DMS114 treated with DMSO at 0.1 percent for 48 hours (cell line): ENCODE measurements around the gene EFNA2.

Experiments
- DNase-seq: peaks from one replicate; lab custom pipeline; 2025; ENCODE audit not compliant: unreplicated experiment; lab: John Stamatoyannopoulos, UW

Gene EFNA2

GRCh38 chr19:1283207-1283916, 2.3 kb upstream of the EFNA2 start:
- DNase-seq = no peak

DNA sequence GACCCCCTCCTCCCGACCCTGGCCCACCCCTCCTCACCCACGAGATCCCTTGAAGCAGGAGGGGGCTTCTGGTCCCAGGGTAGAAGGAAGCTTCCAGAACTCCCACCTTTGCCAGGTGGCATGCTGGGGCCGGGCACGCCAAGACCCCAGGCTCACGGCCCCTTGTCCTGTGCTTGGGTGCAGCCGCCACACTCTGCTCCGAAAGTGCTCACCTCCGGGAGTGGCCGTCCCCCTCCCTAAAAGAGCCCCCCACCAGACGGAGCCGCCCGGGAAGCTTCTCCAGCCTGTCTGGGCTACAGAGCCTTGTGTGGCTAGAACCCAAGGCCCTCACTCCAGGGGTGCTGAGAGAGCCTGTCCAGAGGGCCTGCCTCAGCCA, 1.8 kb upstream of the EFNA2 start:
- no peak for DNase-seq

GRCh38 chr19:1284293-1284978, 1.2 kb upstream of the EFNA2 start:
- no peak for DNase-seq

GRCh38 chr19:1284979-1285736, 515 bp upstream of the EFNA2 start:
- DNase-seq = no peak

DNA sequence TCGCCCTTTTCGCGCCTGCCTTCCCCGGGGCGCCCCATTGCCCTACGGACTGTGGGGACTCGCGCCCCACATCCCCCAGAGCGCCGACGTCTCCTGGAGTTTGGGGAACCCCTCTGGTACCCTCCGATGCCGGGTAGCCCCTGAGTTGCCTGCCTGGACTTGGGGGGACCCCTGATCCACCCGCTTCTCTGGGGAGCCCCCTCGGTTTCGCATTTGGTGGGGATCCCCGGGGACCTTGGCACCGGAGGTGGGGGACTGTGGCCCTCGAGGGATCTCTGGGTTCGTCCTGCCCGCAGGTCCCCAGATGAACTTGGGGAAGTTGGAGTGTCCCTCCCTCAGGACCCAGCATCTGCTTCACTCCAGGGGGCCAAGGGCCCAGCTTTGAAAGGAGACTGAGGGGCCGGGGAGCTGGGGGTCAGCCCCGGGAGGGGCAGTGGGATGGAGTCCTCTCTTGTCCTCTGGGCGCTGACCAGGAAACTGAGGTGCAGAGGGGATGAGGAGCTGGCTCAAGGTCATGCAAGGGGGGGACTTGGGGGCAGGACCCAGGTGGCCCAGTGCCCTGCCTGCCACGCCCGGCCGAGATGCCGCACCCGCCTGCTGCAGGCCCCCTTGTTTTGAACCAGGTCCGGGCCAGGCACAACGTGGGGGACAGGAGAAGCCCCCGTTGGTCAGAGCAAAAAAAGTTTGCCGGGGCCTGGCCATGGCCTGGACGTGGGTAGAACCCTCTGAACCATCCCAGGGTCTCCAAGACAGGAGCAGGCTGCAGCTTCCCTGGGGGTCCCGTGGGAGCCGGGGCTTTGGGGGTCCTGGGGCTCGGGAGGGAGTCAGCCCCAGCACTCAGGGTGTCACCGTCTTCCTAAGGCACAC, 1.0 kb downstream of the EFNA2 start:
- no peak for DNase-seq

DNA sequence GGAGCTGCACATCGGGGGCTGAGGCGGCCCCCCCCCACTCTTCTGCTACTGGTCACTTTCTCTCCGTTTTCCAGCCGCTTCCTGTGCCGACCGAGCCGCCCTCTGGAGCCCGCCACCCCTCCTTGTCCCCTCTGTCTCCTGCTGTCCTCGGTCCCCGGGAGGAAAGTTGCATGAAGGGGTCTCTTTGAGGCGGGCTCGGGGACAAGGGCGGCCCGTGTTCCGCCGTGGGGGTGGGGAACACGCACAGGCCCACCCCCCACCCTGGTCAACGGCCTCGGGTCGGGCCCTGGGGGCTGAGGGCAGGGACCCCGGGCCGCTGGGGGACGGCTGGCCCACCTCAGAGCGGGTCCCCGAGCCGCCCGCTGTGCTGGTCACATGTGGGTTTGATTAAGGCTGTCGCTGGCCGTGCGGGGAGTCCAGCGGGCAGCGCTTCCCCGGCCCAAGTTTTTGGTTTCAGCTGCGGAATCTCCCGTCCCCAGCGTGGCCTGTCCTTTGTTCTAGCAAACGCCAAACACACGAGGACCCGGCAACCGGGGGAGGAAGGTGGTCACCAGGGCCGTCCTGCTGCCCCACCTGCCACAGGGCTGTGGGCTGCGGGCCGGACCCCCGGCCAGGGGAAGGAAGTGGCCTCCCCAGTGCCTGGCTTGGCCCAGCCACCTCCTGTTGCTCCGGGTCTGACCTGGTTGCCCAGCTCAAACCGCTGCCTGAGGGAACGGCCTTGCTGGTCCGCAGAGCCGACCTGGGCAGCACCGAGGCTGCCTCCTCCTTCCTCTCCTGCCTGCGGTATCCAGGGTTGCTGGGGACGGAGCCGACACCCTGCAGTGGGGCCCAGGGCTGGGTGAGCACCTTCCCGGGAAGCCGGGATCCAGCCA, 1.9 kb downstream of the EFNA2 start:
- DNase-seq = no peak

DNA sequence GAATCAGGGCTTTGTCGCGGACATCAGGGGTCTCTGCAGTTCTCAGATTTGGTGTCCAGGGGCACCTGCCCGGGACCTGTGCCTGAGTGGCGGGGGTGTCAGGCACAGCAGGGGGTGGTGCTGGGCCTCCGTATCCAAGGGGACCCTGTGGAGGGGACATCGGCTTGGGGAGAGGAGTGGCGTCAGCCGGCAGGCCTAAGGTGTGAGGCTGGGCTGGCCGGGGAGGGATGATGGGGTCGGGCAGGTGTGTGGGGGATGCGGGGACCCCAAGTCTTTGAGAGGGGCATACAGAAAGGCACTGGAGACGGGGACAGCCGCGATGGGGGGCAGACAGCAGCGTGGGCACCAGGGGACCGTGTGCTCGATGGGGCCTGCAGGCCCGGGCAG, 2.5 kb downstream of the EFNA2 start:
- DNase-seq = no peak

DNA sequence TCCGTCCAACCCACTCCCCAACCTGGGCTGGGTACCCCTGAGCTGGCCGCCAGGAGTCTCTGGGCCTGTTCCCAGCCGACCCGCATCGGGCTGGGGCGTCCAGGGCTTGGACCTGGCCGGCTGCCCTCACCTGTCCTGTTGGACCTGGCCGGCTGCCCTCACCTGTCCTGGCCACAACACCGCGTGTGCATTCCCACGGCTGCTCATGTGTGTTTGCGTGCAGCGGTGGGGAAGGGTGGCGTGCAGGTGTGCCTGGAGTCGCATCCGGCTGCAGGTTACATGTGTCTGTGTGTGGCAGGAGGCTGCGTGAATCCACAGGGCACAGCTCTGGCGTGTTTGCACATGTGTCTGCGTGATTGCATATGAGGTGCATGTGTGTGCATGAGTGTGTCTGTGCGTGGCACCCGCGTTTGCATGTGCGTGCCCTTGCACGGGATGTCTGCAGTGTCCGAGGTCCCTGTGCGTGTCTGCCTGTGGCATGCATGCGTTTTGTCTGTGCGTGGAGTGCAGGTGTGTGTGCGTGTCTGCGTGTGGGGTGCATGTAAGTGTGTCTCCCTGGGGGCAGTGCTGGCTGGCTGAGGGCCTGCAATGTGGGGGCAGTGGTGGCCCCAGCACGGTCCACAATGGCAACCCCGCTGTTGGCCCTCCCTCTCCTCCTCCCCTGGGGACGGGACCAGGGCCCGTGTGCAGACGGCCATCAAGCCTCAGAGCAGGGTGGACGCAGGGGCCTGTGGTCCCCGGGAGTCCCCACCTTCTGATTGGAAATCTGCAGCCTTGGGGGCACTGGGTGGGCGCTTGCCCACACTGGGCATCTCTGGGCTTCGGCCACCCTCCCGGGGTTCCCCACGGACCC, 3.4 kb downstream of the EFNA2 start:
- no peak for DNase-seq

GRCh38 chr19:1289686-1290025, 4.0 kb downstream of the EFNA2 start:
- DNase-seq = no peak

DNA sequence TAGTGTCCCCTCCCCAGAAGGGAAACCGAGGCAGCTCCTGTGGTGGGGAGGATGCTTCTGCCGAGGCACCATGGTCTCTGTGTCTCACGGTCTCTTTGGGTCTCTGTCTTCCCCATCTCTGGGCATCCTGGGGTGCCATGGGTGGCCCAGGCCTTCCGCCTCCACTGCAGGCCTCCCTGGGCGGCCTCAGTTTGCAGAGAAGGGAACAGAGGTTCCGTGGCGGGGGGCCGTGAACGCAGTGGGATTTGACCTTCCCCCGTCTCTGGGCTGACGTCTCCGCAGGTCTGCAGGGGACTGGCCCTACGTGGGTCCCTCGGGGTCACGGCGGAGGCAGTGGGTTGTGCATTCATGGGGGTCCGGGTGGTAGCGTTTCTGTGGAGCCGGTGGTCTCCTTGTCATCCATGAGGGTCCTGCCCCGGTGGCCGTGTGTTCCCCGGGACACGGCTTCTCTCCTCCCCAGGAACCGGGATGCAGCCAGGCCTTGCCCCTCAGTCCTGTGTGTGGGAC, 4.6 kb downstream of the EFNA2 start:
- no peak for DNase-seq

GRCh38 chr19:1290703-1291651, 5.3 kb downstream of the EFNA2 start:
- DNase-seq = no peak

- DNase-seq = no peak
Measured at GRCh38 chr19:1291761-1292418, 6.2 kb downstream of the EFNA2 start.

GRCh38 chr19:1292419-1293151, 6.9 kb downstream of the EFNA2 start:
- no peak for DNase-seq

DNA sequence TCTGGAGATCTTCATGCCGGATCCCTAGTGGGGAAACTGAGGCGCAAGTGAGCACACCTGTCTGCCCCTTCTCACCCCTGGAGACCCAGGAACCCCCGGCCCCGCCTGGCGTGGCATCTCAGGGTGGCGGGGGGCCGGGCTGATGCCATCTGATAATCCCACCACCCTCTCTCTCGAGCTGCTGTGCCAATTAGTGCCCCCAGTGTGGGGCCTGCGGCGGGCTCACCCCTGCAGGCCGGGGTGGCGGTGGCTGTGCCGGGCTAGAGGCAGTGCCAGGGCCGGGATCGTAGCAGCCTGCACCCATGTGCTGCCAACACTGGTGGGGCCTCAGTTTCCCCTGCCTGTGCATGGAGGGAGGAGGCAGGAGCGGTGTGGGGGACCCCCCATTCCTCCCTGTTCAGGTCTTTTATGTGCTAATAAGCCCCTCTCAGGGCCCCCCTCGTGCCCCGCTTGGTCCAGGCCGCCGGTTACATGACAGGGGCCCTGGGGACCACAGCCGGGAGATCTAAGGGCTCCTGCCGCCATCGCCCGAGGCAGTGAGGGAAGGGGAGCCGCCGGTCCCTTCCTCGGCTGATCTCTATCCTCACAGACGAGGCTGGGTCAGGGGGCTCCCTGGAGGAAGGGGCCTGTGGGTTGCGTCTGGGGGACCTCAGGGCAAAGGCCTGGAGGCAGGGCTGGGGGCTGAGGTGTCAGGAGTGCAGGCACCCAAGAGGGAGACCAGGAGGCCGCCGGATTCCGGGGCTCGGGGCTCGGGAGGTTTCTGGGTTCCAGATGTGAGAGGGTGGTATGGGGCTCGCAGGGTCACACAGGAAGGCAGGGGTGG, 8.3 kb downstream of the EFNA2 start:
- no peak for DNase-seq

DNA sequence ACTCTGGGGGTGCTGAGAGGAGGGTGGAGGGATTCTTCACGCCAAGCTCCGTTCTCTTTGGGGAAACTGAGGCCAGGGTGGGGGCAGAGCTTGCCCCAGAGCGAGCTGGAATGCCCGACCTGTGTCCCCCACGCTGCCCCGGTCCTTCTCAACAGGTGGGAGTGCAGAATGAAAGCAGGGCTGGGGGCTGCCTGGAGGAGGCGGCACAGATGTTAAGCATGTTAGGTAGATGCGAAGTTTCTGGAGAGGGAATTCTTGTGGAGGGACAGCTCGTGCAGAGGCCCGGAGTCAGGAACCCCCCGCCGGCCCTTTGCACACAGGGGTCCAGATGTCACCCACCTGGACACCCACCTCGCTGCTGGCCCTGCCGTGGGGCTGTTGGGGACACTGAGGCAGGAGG, 9.0 kb downstream of the EFNA2 start:
- DNase-seq = no peak
